ENCODE results near the gene C9orf78.

The C9orf78 gene

DNA sequence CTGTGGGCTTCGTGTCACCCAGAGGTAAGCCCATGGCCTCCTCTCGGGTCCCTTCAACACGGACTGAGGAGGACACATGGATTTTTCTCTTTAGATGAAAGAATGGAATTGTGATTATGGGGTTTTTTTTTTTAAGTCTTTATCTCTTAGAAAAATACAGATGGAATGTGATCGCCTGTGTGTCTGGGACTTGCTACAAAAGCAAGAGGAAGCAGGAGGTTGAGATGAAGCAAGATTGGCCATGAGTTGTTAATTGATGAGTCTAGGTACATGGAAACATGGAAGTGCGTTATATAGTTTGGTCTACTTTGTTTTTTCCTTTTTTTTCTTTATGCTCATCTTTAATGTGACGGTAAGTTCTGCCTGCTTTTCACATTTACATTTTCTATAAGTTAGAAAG is 14.8 kb upstream of the C9orf78 start:
- DNase-seq (ENCODE audit: insufficient read length, low spot score) (no peak), FAIRE-seq (no peak)
- no peak for TF ChIP-seq POU2F2 (IDR thresholded peaks at IDR 0.05; ENCODE audit: low read depth, low read length)
- TF ChIP-seq POLR2A (IDR thresholded peaks at IDR 0.05; ENCODE audit: low read depth, low read length) = no peak
- no peak for TF ChIP-seq PAX5 (IDR thresholded peaks at IDR 0.05; ENCODE audit: insufficient read depth, low read length, severe bottlenecking)
- TF ChIP-seq POLR2AphosphoS5 (IDR thresholded peaks at IDR 0.05; ENCODE audit: low read depth, low read length) = no peak
- TF ChIP-seq SPI1 (IDR thresholded peaks at IDR 0.05; ENCODE audit: low read depth, low read length) = no peak
- TF ChIP-seq TAF1 (IDR thresholded peaks at IDR 0.05; ENCODE audit: low read depth, low read length) = no peak

GRCh38 chr9:129848712-129849441 is 13.8 kb upstream of the C9orf78 start:
- no peak for TF ChIP-seq SPI1 (IDR thresholded peaks at IDR 0.05; ENCODE audit: low read depth, low read length)
- DNase-seq (ENCODE audit: insufficient read length, low spot score) = no peak
- no peak for FAIRE-seq

GRCh38 chr9:129845373-129845772 is 10.3 kb upstream of the C9orf78 start:
- no peak for DNase-seq (ENCODE audit: insufficient read length, low spot score)
- TF ChIP-seq PAX5 (IDR thresholded peaks at IDR 0.05; ENCODE audit: insufficient read depth, low read length, severe bottlenecking) = no peak
- no peak for TF ChIP-seq TAF1 (IDR thresholded peaks at IDR 0.05; ENCODE audit: low read depth, low read length)
- no peak for TF ChIP-seq SPI1 (IDR thresholded peaks at IDR 0.05; ENCODE audit: low read depth, low read length)
- no peak for TF ChIP-seq POLR2AphosphoS5 (IDR thresholded peaks at IDR 0.05; ENCODE audit: low read depth, low read length)
- no peak for TF ChIP-seq POU2F2 (IDR thresholded peaks at IDR 0.05; ENCODE audit: low read depth, low read length)
- no peak for TF ChIP-seq POLR2A (IDR thresholded peaks at IDR 0.05; ENCODE audit: low read depth, low read length)
- no peak for FAIRE-seq

DNA sequence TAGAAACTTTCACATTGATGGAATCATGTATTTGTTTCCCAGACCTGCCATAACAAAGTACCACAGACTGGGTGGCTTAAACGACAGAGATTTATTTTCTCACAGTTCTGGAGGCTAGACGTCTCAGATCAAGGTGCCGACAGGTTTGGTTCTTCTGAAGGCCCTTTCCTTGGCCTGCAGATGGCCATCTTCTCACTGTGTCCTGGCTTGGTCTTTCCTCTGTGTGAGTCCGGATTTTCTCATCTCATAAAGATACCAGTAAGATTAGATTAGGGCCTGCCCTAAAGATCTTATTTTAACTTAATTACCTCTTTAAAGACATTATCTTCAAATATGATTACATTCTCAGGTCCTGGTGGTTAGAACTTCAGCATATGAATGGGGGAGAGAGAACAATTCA is 6.0 kb upstream of the C9orf78 start:
- no peak for FAIRE-seq
- no peak for DNase-seq (ENCODE audit: insufficient read length, low spot score)
- TF ChIP-seq POLR2AphosphoS5 (IDR thresholded peaks at IDR 0.05; ENCODE audit: low read depth, low read length) (no peak), SPI1 (IDR thresholded peaks at IDR 0.05; ENCODE audit: low read depth, low read length) (no peak), PAX5 (IDR thresholded peaks at IDR 0.05; ENCODE audit: insufficient read depth, low read length, severe bottlenecking) (no peak), TAF1 (IDR thresholded peaks at IDR 0.05; ENCODE audit: low read depth, low read length) (no peak), POLR2A (IDR thresholded peaks at IDR 0.05; ENCODE audit: low read depth, low read length) (no peak), POU2F2 (IDR thresholded peaks at IDR 0.05; ENCODE audit: low read depth, low read length) (no peak)

- no peak for DNase-seq (ENCODE audit: insufficient read length, low spot score)
- no peak for TF ChIP-seq POU2F2 (IDR thresholded peaks at IDR 0.05; ENCODE audit: low read depth, low read length)
- FAIRE-seq = no peak
Observed at GRCh38 chr9:129840034-129840433, 5.0 kb upstream of the C9orf78 start.

GRCh38 chr9:129839324-129840023 is 4.4 kb upstream of the C9orf78 start:
- TF ChIP-seq SPI1 (IDR thresholded peaks at IDR 0.05; ENCODE audit: low read depth, low read length) = no peak
- no peak for TF ChIP-seq PAX5 (IDR thresholded peaks at IDR 0.05; ENCODE audit: insufficient read depth, low read length, severe bottlenecking)
- TF ChIP-seq POU2F2 (IDR thresholded peaks at IDR 0.05; ENCODE audit: low read depth, low read length) = no peak
- TF ChIP-seq POLR2A (IDR thresholded peaks at IDR 0.05; ENCODE audit: low read depth, low read length) = no peak
- no peak for TF ChIP-seq POLR2AphosphoS5 (IDR thresholded peaks at IDR 0.05; ENCODE audit: low read depth, low read length)
- no peak for TF ChIP-seq TAF1 (IDR thresholded peaks at IDR 0.05; ENCODE audit: low read depth, low read length)
- DNase-seq (ENCODE audit: insufficient read length, low spot score) (no peak), FAIRE-seq (no peak)

GRCh38 chr9:129838707-129839259 is 3.7 kb upstream of the C9orf78 start:
- DNase-seq (ENCODE audit: insufficient read length, low spot score) = no peak
- FAIRE-seq = no peak
- no peak for TF ChIP-seq PAX5 (IDR thresholded peaks at IDR 0.05; ENCODE audit: insufficient read depth, low read length, severe bottlenecking)
- TF ChIP-seq TAF1 (IDR thresholded peaks at IDR 0.05; ENCODE audit: low read depth, low read length) = no peak
- TF ChIP-seq POLR2A (IDR thresholded peaks at IDR 0.05; ENCODE audit: low read depth, low read length) = no peak
- no peak for TF ChIP-seq POU2F2 (IDR thresholded peaks at IDR 0.05; ENCODE audit: low read depth, low read length)
- no peak for TF ChIP-seq SPI1 (IDR thresholded peaks at IDR 0.05; ENCODE audit: low read depth, low read length)
- TF ChIP-seq POLR2AphosphoS5 (IDR thresholded peaks at IDR 0.05; ENCODE audit: low read depth, low read length) = no peak

DNA sequence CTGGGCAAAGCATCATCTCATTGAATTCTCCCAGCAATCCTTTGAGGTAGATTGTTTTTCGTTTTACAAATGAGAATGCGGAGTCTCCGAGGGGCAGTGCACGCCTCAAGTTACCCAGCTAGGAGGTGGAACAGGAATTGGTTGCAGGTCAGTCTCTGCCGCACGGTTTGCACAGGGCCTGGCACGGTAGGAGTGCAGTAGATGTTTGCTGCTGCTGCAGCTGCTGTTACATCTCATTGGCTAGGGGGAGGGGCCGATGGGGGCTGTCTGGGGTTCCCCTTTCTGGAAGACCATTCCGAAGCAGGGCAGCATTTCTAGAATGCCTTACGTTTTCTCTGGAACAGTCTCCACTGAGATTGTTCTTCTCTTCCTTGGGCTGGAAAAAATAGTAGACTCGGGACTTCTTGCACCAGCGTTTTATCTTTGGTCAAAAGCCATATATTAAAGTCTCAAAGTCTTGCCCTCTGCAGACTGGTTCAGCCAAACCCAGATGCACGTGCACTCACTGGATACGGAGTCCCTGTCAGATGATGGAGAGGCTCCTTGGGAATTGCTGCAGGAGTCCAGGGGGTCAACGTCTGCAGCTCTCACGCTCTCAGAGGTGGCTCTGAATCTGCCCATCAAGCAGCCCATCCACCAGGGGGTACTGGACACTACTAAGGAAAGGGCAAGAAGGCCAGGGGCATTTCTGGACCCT is 1.4 kb upstream of the C9orf78 start:
- TF ChIP-seq PAX5 (IDR thresholded peaks at IDR 0.05; ENCODE audit: insufficient read depth, low read length, severe bottlenecking) = no peak
- peak; percentile 39; the same call in 1 of the 2 replicates for TF ChIP-seq SPI1 (IDR thresholded peaks at IDR 0.05; ENCODE audit: low read depth, low read length)
- TF ChIP-seq TAF1 (IDR thresholded peaks at IDR 0.05; ENCODE audit: low read depth, low read length) = no peak
- TF ChIP-seq POLR2A (IDR thresholded peaks at IDR 0.05; ENCODE audit: low read depth, low read length) = no peak
- TF ChIP-seq POLR2AphosphoS5 (IDR thresholded peaks at IDR 0.05; ENCODE audit: low read depth, low read length) = no peak
- TF ChIP-seq POU2F2 (IDR thresholded peaks at IDR 0.05; ENCODE audit: low read depth, low read length) = no peak
- DNase-seq (ENCODE audit: insufficient read length, low spot score) = no peak
- FAIRE-seq = no peak

DNA sequence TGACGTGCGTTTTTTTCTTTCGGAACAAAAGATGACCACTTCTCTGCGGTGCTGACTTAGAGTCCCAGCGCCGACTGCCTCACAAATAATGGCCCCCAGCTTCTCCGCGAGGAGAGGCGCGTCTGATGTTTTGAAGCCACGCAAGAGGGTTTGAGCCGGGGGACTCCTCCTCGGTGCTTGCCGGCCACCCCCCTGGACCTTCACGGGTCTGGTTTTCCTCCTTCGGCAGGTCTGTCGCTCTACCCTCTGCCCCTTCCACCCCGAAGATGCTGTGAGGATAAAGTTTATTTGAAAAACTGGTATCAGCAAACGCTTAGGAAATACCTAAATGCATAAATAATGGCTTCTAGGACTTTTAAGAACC is 767 bp upstream of the C9orf78 start:
- TF ChIP-seq TAF1 (IDR thresholded peaks at IDR 0.05; ENCODE audit: low read depth, low read length) (no peak), POU2F2 (IDR thresholded peaks at IDR 0.05; ENCODE audit: low read depth, low read length) (no peak), PAX5 (IDR thresholded peaks at IDR 0.05; ENCODE audit: insufficient read depth, low read length, severe bottlenecking) (no peak), SPI1 (IDR thresholded peaks at IDR 0.05; ENCODE audit: low read depth, low read length) (no peak), POLR2A (IDR thresholded peaks at IDR 0.05; ENCODE audit: low read depth, low read length) (no peak), POLR2AphosphoS5 (IDR thresholded peaks at IDR 0.05; ENCODE audit: low read depth, low read length) (no peak)

More for the DNA sequence above, 767 bp upstream of the C9orf78 start:
- DNase-seq (ENCODE audit: insufficient read length, low spot score) = no peak
- FAIRE-seq = no peak
